GM12891 (cell line): ENCODE data around the gene SLC13A2. TPM values are rescaled to one million over a fixed set of nuclear protein-coding genes. Genes with fewer than 3 reads are reported as not detected.
"Not testable (repeated sequence)": the region's sequence is repeated elsewhere in the genome, so short reads cannot be mapped to it uniquely, and the experiment has no call there.

Experiments used
- DNase-seq: peaks from one replicate; pipeline ENCODE4 v3.0.0; 2011; ENCODE audit warnings: low spot score; ENCODE audit not compliant: insufficient read length
- FAIRE-seq: peaks from 2 replicates; lab custom pipeline; 2011; peaks lifted over from hg19 to GRCh38; lab: Jason Lieb, UNC
- PAX5 ChIP-seq: IDR thresholded peaks from 2 replicates; pipeline ENCODE4 v1.6.1; 2011; ENCODE audit warnings: low read length, moderate library complexity, mild to moderate bottlenecking; ENCODE audit not compliant: insufficient read depth, severe bottlenecking
- POLR2A ChIP-seq: IDR thresholded peaks from 2 replicates; pipeline ENCODE4 v1.6.1; 2011; ENCODE audit warnings: low read depth, low read length, control low read depth
- POLR2AphosphoS5 ChIP-seq: IDR thresholded peaks from 2 replicates; pipeline ENCODE4 v1.6.1; 2011; ENCODE audit warnings: low read depth, low read length, control low read depth
- POU2F2 ChIP-seq: IDR thresholded peaks from 2 replicates; pipeline ENCODE4 v1.6.1; 2011; ENCODE audit warnings: low read depth, mild to moderate bottlenecking, control low read depth, low read length, moderate library complexity
- SPI1 ChIP-seq: IDR thresholded peaks from 2 replicates; pipeline ENCODE4 v1.6.1; 2011; ENCODE audit warnings: low read depth, low read length, control low read depth
- TAF1 ChIP-seq: IDR thresholded peaks from 2 replicates; pipeline ENCODE4 v1.6.1; 2011; ENCODE audit warnings: low read depth, low read length, control low read depth
- polyA plus RNA-seq: library from polyadenylated mRNA; unstranded; fragments of >200 nt; gene quantifications from one replicate; pipeline ENCODE4 v1.2.1, GENCODE V29; 2012; ENCODE audit warnings: low read depth, missing spikeins, inconsistent platforms; ENCODE audit not compliant: missing spikeins

Gene SLC13A2, protein sequence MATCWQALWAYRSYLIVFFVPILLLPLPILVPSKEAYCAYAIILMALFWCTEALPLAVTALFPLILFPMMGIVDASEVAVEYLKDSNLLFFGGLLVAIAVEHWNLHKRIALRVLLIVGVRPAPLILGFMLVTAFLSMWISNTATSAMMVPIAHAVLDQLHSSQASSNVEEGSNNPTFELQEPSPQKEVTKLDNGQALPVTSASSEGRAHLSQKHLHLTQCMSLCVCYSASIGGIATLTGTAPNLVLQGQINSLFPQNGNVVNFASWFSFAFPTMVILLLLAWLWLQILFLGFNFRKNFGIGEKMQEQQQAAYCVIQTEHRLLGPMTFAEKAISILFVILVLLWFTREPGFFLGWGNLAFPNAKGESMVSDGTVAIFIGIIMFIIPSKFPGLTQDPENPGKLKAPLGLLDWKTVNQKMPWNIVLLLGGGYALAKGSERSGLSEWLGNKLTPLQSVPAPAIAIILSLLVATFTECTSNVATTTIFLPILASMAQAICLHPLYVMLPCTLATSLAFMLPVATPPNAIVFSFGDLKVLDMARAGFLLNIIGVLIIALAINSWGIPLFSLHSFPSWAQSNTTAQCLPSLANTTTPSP
- 0.04 TPM for polyA plus RNA-seq

DNA sequence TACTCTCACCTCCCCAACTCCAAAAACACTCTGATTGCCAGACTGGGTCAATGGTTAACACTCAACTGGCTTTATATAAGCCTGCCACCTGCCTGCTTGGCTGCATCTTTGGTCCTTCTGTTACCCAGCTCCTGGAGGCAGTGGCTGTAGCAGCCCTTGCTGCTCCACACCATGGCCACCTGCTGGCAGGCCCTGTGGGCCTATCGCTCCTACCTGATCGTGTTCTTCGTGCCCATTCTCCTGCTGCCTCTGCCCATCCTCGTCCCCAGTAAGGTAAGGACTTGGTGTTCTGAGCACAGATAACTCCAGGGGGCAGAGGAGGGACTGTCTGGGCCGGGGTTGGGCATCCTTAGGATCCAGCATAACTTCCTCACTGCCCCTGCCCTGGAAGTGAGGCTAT is at the start of gene SLC13A2:
Gene SLC13A2 (plus strand): TSS at position 103 of the 400 bp plus-strand sequence. CDS start 69 bp downstream, at position 172.
- DNase-seq (no peak), FAIRE-seq (peak; percentile 63)
- TF ChIP-seq POU2F2 (no peak), PAX5 (no peak), POLR2A (no peak), POLR2AphosphoS5 (no peak), TAF1 (no peak), SPI1 (no peak)

DNA sequence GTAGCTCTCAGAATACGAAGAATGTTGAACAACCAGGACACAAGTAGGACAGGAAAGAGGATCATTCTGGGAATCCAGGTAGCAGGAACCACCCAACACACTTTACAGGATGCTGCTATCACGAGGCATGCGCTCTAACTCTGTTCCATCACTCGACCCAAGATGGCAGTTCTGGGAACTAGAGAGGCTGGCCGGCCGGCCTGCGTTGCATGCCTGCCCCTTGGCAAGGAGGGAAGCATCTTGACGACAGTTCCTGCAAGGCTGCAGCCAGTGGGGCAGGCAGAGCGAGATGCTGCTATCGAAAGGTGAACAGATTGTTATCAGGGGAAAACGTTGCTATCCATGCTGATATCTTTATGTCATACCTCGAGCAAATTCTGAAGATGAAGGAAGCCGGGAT is 48.2 kb upstream of the SLC13A2 start:
- FAIRE-seq (no peak), DNase-seq (no peak)
- TF ChIP-seq TAF1 (no peak), POLR2A (no peak), POLR2AphosphoS5 (no peak), PAX5 (no peak), SPI1 (no peak), POU2F2 (no peak)

DNA sequence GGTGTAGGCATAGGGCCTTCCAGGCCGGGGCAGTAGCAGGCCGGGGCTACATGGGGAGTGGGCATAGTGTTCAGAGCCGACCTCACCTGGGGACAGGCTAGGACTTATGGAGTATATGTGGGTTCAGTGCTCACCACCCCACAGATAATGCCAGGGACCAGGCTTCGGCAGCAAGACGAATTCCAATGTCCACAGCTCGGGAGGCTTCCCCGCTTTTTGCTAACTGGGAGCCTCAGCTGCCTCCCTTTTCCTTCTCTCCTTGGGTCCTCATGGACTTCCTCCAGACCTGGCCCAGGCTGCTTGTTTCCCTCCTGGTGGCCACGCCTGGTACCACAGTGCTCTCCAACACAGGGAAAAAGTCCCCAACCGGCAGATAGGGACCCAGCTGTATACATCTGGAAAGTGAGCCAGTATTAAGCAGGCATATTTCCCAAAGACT is 47.3 kb upstream of the SLC13A2 start:
- no peak for DNase-seq
- no peak for FAIRE-seq
- TF ChIP-seq POU2F2 (no peak), PAX5 (no peak), TAF1 (no peak), SPI1 (no peak), POLR2AphosphoS5 (no peak), POLR2A (no peak)

- DNase-seq (no peak), FAIRE-seq (no peak)
- TF ChIP-seq POLR2AphosphoS5, result no peak
- no peak for TF ChIP-seq POU2F2
- TF ChIP-seq POLR2A, result no peak
- TF ChIP-seq PAX5, result no peak
- no peak for TF ChIP-seq TAF1
- TF ChIP-seq SPI1, result no peak
Observed at GRCh38 chr17:28427371-28427770, 46.1 kb upstream of the SLC13A2 start.

GRCh38 chr17:28427982-28428381 is 45.5 kb upstream of the SLC13A2 start:
- DNase-seq, FAIRE-seq: not testable (repeated sequence)

DNA sequence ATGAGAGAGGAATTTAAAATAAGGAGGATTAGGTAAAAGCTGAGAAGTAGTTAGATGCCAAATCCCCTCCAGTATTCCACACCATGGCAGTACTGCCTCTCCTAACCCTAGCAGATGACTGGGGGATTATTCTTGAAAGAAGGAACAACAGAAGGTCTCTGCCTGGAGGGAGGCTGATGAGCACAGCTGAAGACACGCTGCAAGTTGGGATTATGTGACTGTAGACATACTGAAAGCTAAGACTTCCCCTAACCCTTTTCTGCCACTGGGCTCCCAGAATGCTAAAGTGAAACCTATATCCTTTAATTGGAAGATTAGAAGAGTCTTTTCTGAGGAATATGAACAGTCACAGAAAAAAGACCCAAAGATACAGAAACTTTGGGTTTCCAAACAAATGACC is 39.7 kb upstream of the SLC13A2 start:
- FAIRE-seq (no peak), DNase-seq (no peak)
- TF ChIP-seq POLR2AphosphoS5 (no peak), POLR2A (no peak), POU2F2 (no peak), SPI1 (no peak), TAF1 (no peak), PAX5 (no peak)

DNA sequence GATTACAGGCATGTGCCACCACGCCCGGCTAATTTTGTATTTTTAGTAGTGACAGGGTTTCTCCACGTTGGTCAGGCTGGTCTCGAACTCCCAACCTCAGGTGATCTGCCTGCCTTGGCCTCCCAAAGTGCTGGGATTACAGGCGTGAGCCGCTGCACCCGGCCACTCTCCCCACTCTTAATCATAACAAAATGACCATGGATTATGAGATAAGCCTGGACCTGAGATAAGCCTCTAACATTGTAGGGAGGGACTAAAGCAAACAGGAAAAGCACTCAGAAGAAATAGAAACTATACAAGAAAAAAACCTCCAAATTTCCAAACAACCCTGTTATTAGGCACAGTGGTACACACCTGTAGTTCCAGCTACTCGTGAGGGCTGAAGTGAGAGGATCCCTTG is 39.1 kb upstream of the SLC13A2 start:
- not testable (repeated sequence) for FAIRE-seq, DNase-seq

DNA sequence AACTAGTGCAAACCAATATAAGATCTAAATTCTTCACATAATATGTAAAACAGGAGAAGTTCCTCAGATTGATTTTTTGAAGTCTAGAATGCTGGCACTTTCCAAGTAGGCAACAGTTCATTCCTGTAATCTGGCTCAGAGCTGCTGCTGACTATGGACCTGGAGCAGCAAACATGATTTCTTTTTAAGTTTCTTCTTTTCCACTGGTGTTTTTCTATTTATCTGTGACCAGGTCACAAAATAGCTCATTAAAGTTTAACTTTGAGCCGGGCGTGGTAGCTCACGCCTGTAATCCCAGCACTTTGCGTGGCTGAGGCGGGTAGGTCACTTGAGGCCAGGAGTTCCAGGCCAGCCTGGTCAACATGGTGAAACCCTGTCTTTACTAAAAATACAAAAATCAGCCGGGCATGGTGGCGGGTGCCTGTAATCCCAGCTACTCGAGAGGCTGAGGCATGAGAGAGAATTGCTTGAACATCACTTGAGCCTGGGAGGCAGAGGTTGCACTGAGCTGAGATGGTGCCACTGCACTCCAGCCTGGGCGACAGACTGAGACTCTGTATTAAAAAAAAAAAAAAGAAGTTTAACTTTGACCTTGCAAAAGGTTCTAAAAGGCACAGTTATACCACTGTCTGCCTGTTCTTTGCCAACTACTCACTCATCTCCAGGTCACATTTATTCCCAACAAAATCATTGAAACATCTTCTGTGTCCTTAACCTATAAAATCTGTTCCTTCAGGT is 29.4 kb upstream of the SLC13A2 start:
- TF ChIP-seq POU2F2 (no peak), TAF1 (no peak), POLR2AphosphoS5 (no peak), POLR2A (no peak), SPI1 (no peak), PAX5 (no peak)
- no peak for FAIRE-seq
- no peak for DNase-seq

- FAIRE-seq, result no peak
- DNase-seq, result no peak
- TF ChIP-seq TAF1 (no peak), SPI1 (no peak), PAX5 (no peak)
Observed at GRCh38 chr17:28446716-28447395, 26.6 kb upstream of the SLC13A2 start.

- FAIRE-seq (no peak), DNase-seq (no peak)
- TF ChIP-seq SPI1 (no peak), PAX5 (no peak), POLR2A (no peak), POLR2AphosphoS5 (no peak), TAF1 (no peak), POU2F2 (no peak)
Observed at GRCh38 chr17:28447396-28447760, 26.1 kb upstream of the SLC13A2 start.
